Skeletal muscle cell (primary cell): ENCODE measurements around the gene SUGT1.
"Not testable (repeated sequence)": the region's sequence is repeated elsewhere in the genome, so short reads cannot be mapped to it uniquely, and the experiment has no call there.

ENCODE experiments used
- DNase-seq: peaks from one replicate; pipeline ENCODE4 v3.0.0-alpha.2; 2010; ENCODE audit warnings: low read depth
- H3K4me3 ChIP-seq: 2 replicates; pipeline ENCODE4 v1.5.1; 2011; ENCODE audit warnings: low read depth, mild to moderate bottlenecking, control low read depth, low read length, moderate library complexity

Gene SUGT1

GRCh38 chr13:52659340-52659739 lies 6.7 kb downstream of the SUGT1 start:
- DNase-seq: no peak
- H3K4me3 ChIP-seq: no peak overlapping the region

- no peak overlapping the region for H3K4me3 ChIP-seq
- DNase-seq: no peak
Observed at GRCh38 chr13:52664272-52664671, 11.6 kb downstream of the SUGT1 start.

- no peak for DNase-seq
- H3K4me3 ChIP-seq: no peak overlapping the region
Observed at GRCh38 chr13:52665325-52665724, 12.7 kb downstream of the SUGT1 start.

GRCh38 chr13:52669677-52670076 lies 17.0 kb downstream of the SUGT1 start:
- H3K4me3 ChIP-seq: no peak overlapping the region
- no peak for DNase-seq

- no peak overlapping the region for H3K4me3 ChIP-seq
- no peak for DNase-seq
Observed at GRCh38 chr13:52670726-52671125, 18.1 kb downstream of the SUGT1 start.

- DNase-seq: no peak
- no peak overlapping the region for H3K4me3 ChIP-seq
Observed at GRCh38 chr13:52673465-52673864, 20.8 kb downstream of the SUGT1 start.

GRCh38 chr13:52677823-52678222 lies 25.2 kb downstream of the SUGT1 start:
- no peak for DNase-seq

GRCh38 chr13:52685806-52686205 lies 33.2 kb downstream of the SUGT1 start:
- H3K4me3 ChIP-seq, DNase-seq: not testable (repeated sequence)

More at GRCh38 chr13:52677823-52678222, 25.2 kb downstream of the SUGT1 start:
- no peak overlapping the region for H3K4me3 ChIP-seq

GRCh38 chr13:52686376-52686775 lies 33.7 kb downstream of the SUGT1 start:
- no peak overlapping the region for H3K4me3 ChIP-seq

GRCh38 chr13:52695856-52696255 lies 43.2 kb downstream of the SUGT1 start:
- DNase-seq: peak; percentile 40
- H3K4me3 ChIP-seq: no peak overlapping the region

More at GRCh38 chr13:52686376-52686775, 33.7 kb downstream of the SUGT1 start:
- DNase-seq: no peak

GRCh38 chr13:52696566-52696965 lies 43.9 kb downstream of the SUGT1 start:
- DNase-seq: no peak

GRCh38 chr13:52701728-52702465 lies 49.3 kb downstream of the SUGT1 start:
- DNase-seq: no peak
- H3K4me3 ChIP-seq: no peak overlapping the region

More at GRCh38 chr13:52696566-52696965, 43.9 kb downstream of the SUGT1 start:
- no peak overlapping the region for H3K4me3 ChIP-seq

- H3K4me3 ChIP-seq: no peak overlapping the region
- DNase-seq: no peak
Observed at GRCh38 chr13:52703482-52703881, 50.8 kb downstream of the SUGT1 start.

GRCh38 chr13:52706081-52706480 lies 53.4 kb downstream of the SUGT1 start:
- DNase-seq: no peak
- H3K4me3 ChIP-seq: no peak overlapping the region

- no peak overlapping the region for H3K4me3 ChIP-seq
- no peak for DNase-seq
Observed at GRCh38 chr13:52707375-52707774, 54.7 kb downstream of the SUGT1 start.

GRCh38 chr13:52708266-52708665 lies 55.6 kb downstream of the SUGT1 start:
- not testable (repeated sequence) for H3K4me3 ChIP-seq, DNase-seq

GRCh38 chr13:52711286-52711685 lies 58.6 kb downstream of the SUGT1 start:
- H3K4me3 ChIP-seq: no peak overlapping the region
- no peak for DNase-seq

- H3K4me3 ChIP-seq: no peak overlapping the region
- DNase-seq: no peak
Observed at GRCh38 chr13:52712385-52712784, 59.7 kb downstream of the SUGT1 start.

- H3K4me3 ChIP-seq: no peak overlapping the region
- no peak for DNase-seq
Observed at GRCh38 chr13:52713894-52714293, 61.3 kb downstream of the SUGT1 start.

- not testable (repeated sequence) for H3K4me3 ChIP-seq, DNase-seq
Observed at GRCh38 chr13:52720904-52721303, 68.3 kb downstream of the SUGT1 start.

- not testable (repeated sequence) for DNase-seq, H3K4me3 ChIP-seq
Observed at GRCh38 chr13:52721356-52721755, 68.7 kb downstream of the SUGT1 start.
